ENCODE measurements around the gene SLC10A6.

The SLC10A6 gene

DNA sequence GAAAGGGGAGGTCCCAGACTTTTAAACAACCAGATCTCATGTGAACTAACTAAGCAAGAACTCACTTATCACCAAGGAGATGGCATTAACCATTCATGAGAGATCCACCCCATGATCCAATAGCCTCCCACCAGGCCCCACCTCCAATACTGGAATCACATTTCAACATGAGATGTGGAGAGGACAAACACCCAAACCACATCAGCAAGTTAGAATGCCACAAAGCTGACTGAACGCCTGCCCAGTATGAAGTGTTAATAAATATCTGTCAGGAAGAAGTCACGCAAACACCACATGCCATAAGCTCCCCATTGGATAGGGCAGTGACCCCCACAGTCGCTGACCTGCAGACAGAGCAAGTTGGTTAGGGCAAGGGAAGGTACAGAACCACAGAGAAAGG lies 14.3 kb downstream of the SLC10A6 start:
- DNase-seq (ENCODE audit: low read depth) = no peak
- TF ChIP-seq CTCF (conservative IDR thresholded peaks at IDR 0.05; ENCODE audit: low read depth, low read length) = no peak
- no peak overlapping the region for H3K4me3 ChIP-seq (ENCODE audit: low read length)

GRCh38 chr4:86833615-86834014 lies 15.6 kb downstream of the SLC10A6 start:
- DNase-seq (ENCODE audit: low read depth) = no peak
- no peak overlapping the region for H3K4me3 ChIP-seq (ENCODE audit: low read length)
- TF ChIP-seq CTCF (conservative IDR thresholded peaks at IDR 0.05; ENCODE audit: low read depth, low read length) = no peak

- no peak overlapping the region for H3K4me3 ChIP-seq (ENCODE audit: low read length)
- no peak for TF ChIP-seq CTCF (conservative IDR thresholded peaks at IDR 0.05; ENCODE audit: low read depth, low read length)
- peak; percentile 76 for DNase-seq (ENCODE audit: low read depth)
These were observed 17.7 kb downstream of the SLC10A6 start for GRCh38 chr4:86831262-86832130.

GRCh38 chr4:86825511-86825910 lies 23.7 kb downstream of the SLC10A6 start:
- no peak for DNase-seq (ENCODE audit: low read depth)
- no peak for TF ChIP-seq CTCF (conservative IDR thresholded peaks at IDR 0.05; ENCODE audit: low read depth, low read length)
- no peak overlapping the region for H3K4me3 ChIP-seq (ENCODE audit: low read length)

- no peak overlapping the region for H3K4me3 ChIP-seq (ENCODE audit: low read length)
- DNase-seq (ENCODE audit: low read depth) = no peak
- TF ChIP-seq CTCF (conservative IDR thresholded peaks at IDR 0.05; ENCODE audit: low read depth, low read length) = no peak
These were observed 27.0 kb downstream of the SLC10A6 start for GRCh38 chr4:86822136-86822535.

DNA sequence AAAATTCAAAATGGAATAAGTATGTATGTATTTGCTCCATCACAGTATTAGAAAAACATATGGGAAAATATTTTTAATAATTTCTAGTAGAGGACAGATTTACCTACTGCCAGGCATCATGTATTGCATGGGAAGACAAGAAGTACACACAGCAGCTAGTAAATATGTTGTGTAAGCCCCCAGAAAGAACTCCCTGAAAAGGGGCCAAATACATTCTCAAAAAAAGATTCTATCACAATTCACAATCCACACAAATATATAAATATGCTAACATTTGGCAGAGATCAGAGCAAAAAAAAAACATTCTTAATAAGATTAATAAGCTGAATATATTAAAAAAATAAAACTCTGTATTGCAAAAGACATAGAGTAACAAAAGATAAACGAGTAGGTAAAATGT lies 28.0 kb downstream of the SLC10A6 start:
- no peak for TF ChIP-seq CTCF (conservative IDR thresholded peaks at IDR 0.05; ENCODE audit: low read depth, low read length)
- H3K4me3 ChIP-seq (ENCODE audit: low read length) = no peak overlapping the region
- DNase-seq (ENCODE audit: low read depth) = no peak

GRCh38 chr4:86819561-86819960 lies 29.6 kb downstream of the SLC10A6 start:
- TF ChIP-seq CTCF (conservative IDR thresholded peaks at IDR 0.05; ENCODE audit: low read depth, low read length) = no peak
- no peak overlapping the region for H3K4me3 ChIP-seq (ENCODE audit: low read length)
- DNase-seq (ENCODE audit: low read depth) = no peak

Data from retinal pigment epithelial cell (primary cell).